Measurements from ENCODE around the gene FOXD2. TPM values are rescaled to one million over a fixed set of nuclear protein-coding genes. Genes with fewer than 3 reads are reported as not detected.

FOXD2 gene
- total and polyA plus RNA-seq, 2 of the 4 experiments (the other 2 are of a cell fraction) = under 0.01 to 0.03 TPM

GRCh38 chr1:47483651-47484050, 45.8 kb downstream of the FOXD2 start:
- H2BK15ac ChIP-seq (ENCODE audit: low read depth, low read length) = no peak overlapping the region
- ChIA-PET POLR2A (ENCODE audit: unreplicated experiment) (no interaction called here), CTCF (no interaction called here)
- no peak overlapping the region for H2BK20ac ChIP-seq (ENCODE audit: low read depth, low read length)
- H4K20me1 ChIP-seq (ENCODE audit: insufficient read depth, low read length) = no peaks in the 10 kb centered on the region
- no peak overlapping the region for H3K23ac ChIP-seq (ENCODE audit: low read depth, low read length)
- H3K18ac ChIP-seq (ENCODE audit: low read depth, low read length) = no peak overlapping the region
- no peaks in the 10 kb centered on the region for H3K9me1 ChIP-seq (ENCODE audit: insufficient read depth, low read length)
- no peak overlapping the region for H4K91ac ChIP-seq (ENCODE audit: insufficient read depth, low read depth, low read length)
- no peak overlapping the region for H4K5ac ChIP-seq (ENCODE audit: low read depth, low read length)
- H3K4me2 ChIP-seq (ENCODE audit: low read depth, low read length) = no peak overlapping the region
- H3K4me3 ChIP-seq (ENCODE audit: insufficient read depth, low read depth, low read length) = no peak overlapping the region
- no peak overlapping the region for H2AK9ac ChIP-seq (replicated peaks; ENCODE audit: low read depth, low read length, poor library complexity)
- BruUV-seq (replicated peaks) = no TSS peak
- no peak overlapping the region for H4K8ac ChIP-seq (ENCODE audit: low read depth in 2 of 2, low read length in 2 of 2)
- H3K36me3 ChIP-seq (ENCODE audit: control insufficient read depth, insufficient read depth, low read length) = no peaks in the 10 kb centered on the region
- H3K4me1 ChIP-seq (ENCODE audit: control insufficient read depth, insufficient read depth, low read length) = no peaks in the 10 kb centered on the region
- H3K56ac ChIP-seq (ENCODE audit: extremely low read depth, insufficient read depth, low read length) = no peak overlapping the region
- in situ Hi-C loops (cut with MboI; ENCODE audit: low sequenced_read_pairs) = no loop called here
- H3K27ac ChIP-seq (ENCODE audit: insufficient read depth, low read length) = no peak overlapping the region
- no peak for TF ChIP-seq MAFK (IDR thresholded peaks at IDR 0.05; ENCODE audit: low read depth, low read length)
- no peak for TF ChIP-seq RFX5 (IDR thresholded peaks at IDR 0.05; ENCODE audit: low read depth, low read length)
- no peak for TF ChIP-seq MXI1 (IDR thresholded peaks at IDR 0.05; ENCODE audit: borderline replicate concordance, low read depth, low read length)
- TF ChIP-seq CEBPB (IDR thresholded peaks at IDR 0.05; ENCODE audit: low read depth, low read length) = no peak
- TF ChIP-seq, protein P1, sequence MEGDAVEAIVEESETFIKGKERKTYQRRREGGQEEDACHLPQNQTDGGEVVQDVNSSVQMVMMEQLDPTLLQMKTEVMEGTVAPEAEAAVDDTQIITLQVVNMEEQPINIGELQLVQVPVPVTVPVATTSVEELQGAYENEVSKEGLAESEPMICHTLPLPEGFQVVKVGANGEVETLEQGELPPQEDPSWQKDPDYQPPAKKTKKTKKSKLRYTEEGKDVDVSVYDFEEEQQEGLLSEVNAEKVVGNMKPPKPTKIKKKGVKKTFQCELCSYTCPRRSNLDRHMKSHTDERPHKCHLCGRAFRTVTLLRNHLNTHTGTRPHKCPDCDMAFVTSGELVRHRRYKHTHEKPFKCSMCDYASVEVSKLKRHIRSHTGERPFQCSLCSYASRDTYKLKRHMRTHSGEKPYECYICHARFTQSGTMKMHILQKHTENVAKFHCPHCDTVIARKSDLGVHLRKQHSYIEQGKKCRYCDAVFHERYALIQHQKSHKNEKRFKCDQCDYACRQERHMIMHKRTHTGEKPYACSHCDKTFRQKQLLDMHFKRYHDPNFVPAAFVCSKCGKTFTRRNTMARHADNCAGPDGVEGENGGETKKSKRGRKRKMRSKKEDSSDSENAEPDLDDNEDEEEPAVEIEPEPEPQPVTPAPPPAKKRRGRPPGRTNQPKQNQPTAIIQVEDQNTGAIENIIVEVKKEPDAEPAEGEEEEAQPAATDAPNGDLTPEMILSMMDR (conservative IDR thresholded peaks at IDR 0.05; ENCODE audit: low read depth, low read length) = no peak
- no peak for TF ChIP-seq POLR2A (IDR thresholded peaks at IDR 0.05; ENCODE audit: low read depth, low read length)
- no peak for TF ChIP-seq ELK1 (IDR thresholded peaks at IDR 0.05; ENCODE audit: borderline replicate concordance, low read depth, low read length)
- TF ChIP-seq FOS (IDR thresholded peaks at IDR 0.05; ENCODE audit: low read depth, low read length) = no peak
- TF ChIP-seq, protein P2, sequence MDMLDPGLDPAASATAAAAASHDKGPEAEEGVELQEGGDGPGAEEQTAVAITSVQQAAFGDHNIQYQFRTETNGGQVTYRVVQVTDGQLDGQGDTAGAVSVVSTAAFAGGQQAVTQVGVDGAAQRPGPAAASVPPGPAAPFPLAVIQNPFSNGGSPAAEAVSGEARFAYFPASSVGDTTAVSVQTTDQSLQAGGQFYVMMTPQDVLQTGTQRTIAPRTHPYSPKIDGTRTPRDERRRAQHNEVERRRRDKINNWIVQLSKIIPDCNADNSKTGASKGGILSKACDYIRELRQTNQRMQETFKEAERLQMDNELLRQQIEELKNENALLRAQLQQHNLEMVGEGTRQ (IDR thresholded peaks at IDR 0.05; ENCODE audit: low read depth, low read length) = no peak
- TF ChIP-seq RAD21 (IDR thresholded peaks at IDR 0.05; ENCODE audit: low read length) = no peak
- TF ChIP-seq NFE2L2 (IDR thresholded peaks at IDR 0.05; ENCODE audit: low read depth, low read length) = no peak
- TF ChIP-seq BHLHE40 (IDR thresholded peaks at IDR 0.05; ENCODE audit: low read depth, low read length) = no peak
- no peak for TF ChIP-seq MAZ (IDR thresholded peaks at IDR 0.05; ENCODE audit: borderline replicate concordance, low read depth, low read length)
- TF ChIP-seq CHD1 (IDR thresholded peaks at IDR 0.05; ENCODE audit: low read depth, low read length) = no peak
- no peak for TF ChIP-seq SMC3 (IDR thresholded peaks at IDR 0.05; ENCODE audit: low read depth, low read length)
- no peak for TF ChIP-seq RCOR1 (IDR thresholded peaks at IDR 0.05; ENCODE audit: insufficient replicate concordance, low read length)
- ATAC-seq (ENCODE audit: low read depth) (no peak), DNase-seq (no peak)
- H2AFZ ChIP-seq (replicated peaks; ENCODE audit: low read length, poor library complexity) = no peak overlapping the region
- no peaks in the 10 kb centered on the region for H3K79me1 ChIP-seq (ENCODE audit: low read depth in 1 of 2, low read length in 2 of 2)
- H3K9ac ChIP-seq (ENCODE audit: low read depth, low read length) = no peak overlapping the region
- H2BK120ac ChIP-seq (ENCODE audit: low read depth, low read length) = no peak overlapping the region
- intact Hi-C loops (cut with micrococcal nuclease) = no loop called here
- H2AK5ac ChIP-seq (ENCODE audit: low read depth, low read length) = no peak overlapping the region
- H3K4ac ChIP-seq (ENCODE audit: low read depth, low read length) = no peak overlapping the region
- no peaks in the 10 kb centered on the region for H3K9me3 ChIP-seq (ENCODE audit: control insufficient read depth, insufficient read depth, low read length)
- no peak overlapping the region for H2BK5ac ChIP-seq (ENCODE audit: low read depth, low read length, poor library complexity, severe bottlenecking)
- peaks cover 1% of the 10 kb centered on the region for H3K27me3 ChIP-seq (ENCODE audit: control insufficient read depth, insufficient read depth, low read length)
- H3K14ac ChIP-seq (replicated peaks; ENCODE audit: low read depth, low read length) = no peak overlapping the region
- dilution Hi-C loops (cut with HindIII; ENCODE audit: low sequenced_read_pairs, unreplicated experiment) = no loop called here
- WGBS, 2 experiments (ENCODE audit: extremely low coverage in 2 of 2, insufficient read length in 1 of 2) = 73% methylated on average over 3 of the region's 5 CpGs; no CpG with 5 or more reads in 1 of the 2 experiments

All from IMR-90 (cell line).